ENCODE results near the gene CYP2A6.
"Not testable (repeated sequence)": the region's sequence is repeated elsewhere in the genome, so short reads cannot be mapped to it uniquely, and the experiment has no call there.

- TF ChIP-seq, protein P1, sequence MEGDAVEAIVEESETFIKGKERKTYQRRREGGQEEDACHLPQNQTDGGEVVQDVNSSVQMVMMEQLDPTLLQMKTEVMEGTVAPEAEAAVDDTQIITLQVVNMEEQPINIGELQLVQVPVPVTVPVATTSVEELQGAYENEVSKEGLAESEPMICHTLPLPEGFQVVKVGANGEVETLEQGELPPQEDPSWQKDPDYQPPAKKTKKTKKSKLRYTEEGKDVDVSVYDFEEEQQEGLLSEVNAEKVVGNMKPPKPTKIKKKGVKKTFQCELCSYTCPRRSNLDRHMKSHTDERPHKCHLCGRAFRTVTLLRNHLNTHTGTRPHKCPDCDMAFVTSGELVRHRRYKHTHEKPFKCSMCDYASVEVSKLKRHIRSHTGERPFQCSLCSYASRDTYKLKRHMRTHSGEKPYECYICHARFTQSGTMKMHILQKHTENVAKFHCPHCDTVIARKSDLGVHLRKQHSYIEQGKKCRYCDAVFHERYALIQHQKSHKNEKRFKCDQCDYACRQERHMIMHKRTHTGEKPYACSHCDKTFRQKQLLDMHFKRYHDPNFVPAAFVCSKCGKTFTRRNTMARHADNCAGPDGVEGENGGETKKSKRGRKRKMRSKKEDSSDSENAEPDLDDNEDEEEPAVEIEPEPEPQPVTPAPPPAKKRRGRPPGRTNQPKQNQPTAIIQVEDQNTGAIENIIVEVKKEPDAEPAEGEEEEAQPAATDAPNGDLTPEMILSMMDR (IDR thresholded peaks at IDR 0.05) = not testable (repeated sequence)
- not testable (repeated sequence) for TF ChIP-seq POLR2A (IDR thresholded peaks at IDR 0.05)
Observed at GRCh38 chr19:40825460-40826095, 24.7 kb downstream of the CYP2A6 start.

Measured in testis (tissue), 2 donors.